ENCODE results near the gene SLC2A14.
"Not testable (repeated sequence)": the region's sequence is repeated elsewhere in the genome, so short reads cannot be mapped to it uniquely, and the experiment has no call there.

- not testable (repeated sequence) for TF ChIP-seq CTCF (conservative IDR thresholded peaks at IDR 0.05; ENCODE audit: low read length); EZH2phosphoT487 (IDR thresholded peaks at IDR 0.05; ENCODE audit: borderline replicate concordance)
Measured at GRCh38 chr12:7880952-7881735, 8.4 kb upstream of the SLC2A14 start.

All from Loucy (cell line).